ENCODE results near the gene FHL1. TPM values are rescaled to one million over a fixed set of nuclear protein-coding genes. Genes with fewer than 3 reads are reported as not detected.

FHL1 gene
- total and polyA plus RNA-seq, 2 of the 4 experiments (the other 2 are of a cell fraction): 69.4 to 72.9 TPM

GRCh38 chrX:136186023-136186413 is 38.7 kb downstream of the FHL1 start:
- in situ Hi-C loops (cut with MboI; ENCODE audit: low sequenced_read_pairs) (no loop called here), intact Hi-C loops (cut with micrococcal nuclease) (no loop called here)
- POLR2A ChIA-PET (ENCODE audit: unreplicated experiment): no interaction called here

More at GRCh38 chrX:136186023-136186413, 38.7 kb downstream of the FHL1 start:
- Histone ChIP-seq H3K79me1 (ENCODE audit: low read depth in 1 of 2, low read length in 2 of 2) (peaks cover 0 to 2% of the 10 kb centered on the region in 2 experiments; a peak in 2 of 4 replicates), H3K14ac (replicated peaks; ENCODE audit: low read depth, low read length) (no peak overlapping the region), H4K20me1 (ENCODE audit: insufficient read depth, low read length) (no peaks in the 10 kb centered on the region), H2AK9ac (replicated peaks; ENCODE audit: low read depth, low read length, poor library complexity) (no peak overlapping the region), H4K91ac (ENCODE audit: insufficient read depth, low read depth, low read length) (peak overlapping the region; percentile 60; the same call in 1 of the 2 replicates), H2BK120ac (ENCODE audit: low read depth, low read length) (no peak overlapping the region), H3K9ac (ENCODE audit: low read depth, low read length) (no peak overlapping the region), H3K9me1 (ENCODE audit: insufficient read depth, low read length) (peaks cover 3% of the 10 kb centered on the region; the same call in 1 of the 2 replicates), H3K36me3 (ENCODE audit: control insufficient read depth, insufficient read depth, low read length) (peaks cover 3% of the 10 kb centered on the region), H3K27ac (ENCODE audit: insufficient read depth, low read length) (peak overlapping the region; percentile 10; the same call in 1 of the 2 replicates), H3K23ac (ENCODE audit: low read depth, low read length) (no peak overlapping the region), H3K56ac (ENCODE audit: extremely low read depth, insufficient read depth, low read length) (no peak overlapping the region), H3K27me3 (ENCODE audit: control insufficient read depth, insufficient read depth, low read length) (no peaks in the 10 kb centered on the region), H3K4ac (ENCODE audit: low read depth, low read length) (peak overlapping the region; percentile 41), H3K4me3 (ENCODE audit: insufficient read depth, low read depth, low read length) (no peak overlapping the region), H4K8ac (ENCODE audit: low read depth in 2 of 2, low read length in 2 of 2) (no peak overlapping the region), H2BK20ac (ENCODE audit: low read depth, low read length) (0 out of 2 replicates have a peak overlapping the region, but pooled peaks have one; percentile 11), H2BK15ac (ENCODE audit: low read depth, low read length) (no peak overlapping the region), H4K5ac (ENCODE audit: low read depth, low read length) (no peak overlapping the region), H3K9me3 (ENCODE audit: control insufficient read depth, insufficient read depth, low read length) (no peaks in the 10 kb centered on the region), H3K18ac (ENCODE audit: low read depth, low read length) (no peak overlapping the region), H2BK5ac (ENCODE audit: low read depth, low read length, poor library complexity, severe bottlenecking) (no peak overlapping the region), H2AFZ (replicated peaks; ENCODE audit: low read length, poor library complexity) (no peak overlapping the region), H3K4me2 (ENCODE audit: low read depth, low read length) (no peak overlapping the region), H3K4me1 (ENCODE audit: control insufficient read depth, insufficient read depth, low read length) (peaks cover 2% of the 10 kb centered on the region; the same call in 1 of the 2 replicates), H2AK5ac (ENCODE audit: low read depth, low read length) (no peak overlapping the region)
- DNase-seq (no peak), ATAC-seq (ENCODE audit: low read depth) (no peak; the same call in 1 of the 2 replicates)
- dilution Hi-C loops (cut with HindIII; ENCODE audit: low sequenced_read_pairs, unreplicated experiment): no loop called here
- BruUV-seq (replicated peaks): no TSS peak
- CTCF ChIA-PET: no interaction called here
- WGBS, 2 experiments (ENCODE audit: extremely low coverage in 2 of 2, insufficient read length in 1 of 2): no CpG with 5 or more reads among the region's 3 CpGs
- TF ChIP-seq MAFK (IDR thresholded peaks at IDR 0.05; ENCODE audit: low read depth, low read length): peak; percentile 63
- no peak for TF ChIP-seq BHLHE40 (IDR thresholded peaks at IDR 0.05; ENCODE audit: low read depth, low read length)
- no peak for TF ChIP-seq CHD1 (IDR thresholded peaks at IDR 0.05; ENCODE audit: low read depth, low read length)
